Osteoblast (primary cell): ENCODE measurements around the gene SMARCC2. TPM values are rescaled to one million over a fixed set of nuclear protein-coding genes. Genes with fewer than 3 reads are reported as not detected.

ENCODE experiments used
- DNase-seq: peaks from one replicate; pipeline ENCODE4 v3.0.0; 2011; ENCODE audit warnings: low spot score, mixed read lengths; ENCODE audit not compliant: insufficient read length; ENCODE audit errors: missing footprints
- H2AFZ ChIP-seq: 2 replicates; pipeline ENCODE4 v1.6.0; 2011; ENCODE audit warnings: mild to moderate bottlenecking, low read length
- H3K27ac ChIP-seq: 2 replicates; pipeline ENCODE4 v1.5.1; 2011; ENCODE audit warnings: mild to moderate bottlenecking, low read depth, low read length, moderate library complexity
- H3K27me3 ChIP-seq: 2 replicates; pipeline ENCODE4 v1.6.0; 2012; ENCODE audit warnings: mild to moderate bottlenecking, control low read depth, inconsistent platforms, low read length, moderate library complexity; ENCODE audit not compliant: insufficient read depth
- H3K36me3 ChIP-seq: 2 replicates; pipeline ENCODE4 v1.5.1; 2011; ENCODE audit warnings: mild to moderate bottlenecking, low read length, control low read depth, moderate library complexity; ENCODE audit not compliant: insufficient read depth
- H3K4me1 ChIP-seq: 2 replicates; pipeline ENCODE4 v1.5.1; 2011; ENCODE audit warnings: mild to moderate bottlenecking, low read length, control low read depth, moderate library complexity; ENCODE audit not compliant: insufficient read depth
- H3K4me2 ChIP-seq: 2 replicates; pipeline ENCODE4 v1.6.0; 2011; ENCODE audit warnings: mild to moderate bottlenecking, low read length; ENCODE audit not compliant: insufficient read depth
- H3K4me3 ChIP-seq: fragments of 200-600 bp; sonication (generic); 3 replicates; pipeline ENCODE4 v1.5.1; 2012; ENCODE audit warnings: mild to moderate bottlenecking, low read length, inconsistent platforms; ENCODE audit not compliant: insufficient read depth
- H3K79me2 ChIP-seq: 2 replicates; pipeline ENCODE4 v1.6.0; 2012; ENCODE audit warnings: mild to moderate bottlenecking, low read length, control low read depth, inconsistent platforms; ENCODE audit not compliant: insufficient read depth
- H3K9me3 ChIP-seq: 2 replicates; pipeline ENCODE4 v1.5.1; 2011; ENCODE audit warnings: low read depth, low read length, control low read depth
- H4K20me1 ChIP-seq: 2 replicates; pipeline ENCODE4 v1.6.0; 2012; ENCODE audit warnings: mild to moderate bottlenecking, low read length, control low read depth; ENCODE audit not compliant: insufficient read depth
- CTCF ChIP-seq: IDR thresholded peaks from 2 replicates; pipeline ENCODE4 v1.5.1; 2011; ENCODE audit warnings: mild to moderate bottlenecking, low read depth, low read length, moderate library complexity; ENCODE audit errors: extremely low read depth
- total RNA-seq: library from RNA; depleted of rRNA; stranded (reverse); fragments of >200 nt; gene quantifications from 2 replicates; pipeline ENCODE4 v1.2.3, GENCODE V29; 2012

SMARCC2 gene
- total RNA-seq, 1 donor = 65.9 TPM

DNA sequence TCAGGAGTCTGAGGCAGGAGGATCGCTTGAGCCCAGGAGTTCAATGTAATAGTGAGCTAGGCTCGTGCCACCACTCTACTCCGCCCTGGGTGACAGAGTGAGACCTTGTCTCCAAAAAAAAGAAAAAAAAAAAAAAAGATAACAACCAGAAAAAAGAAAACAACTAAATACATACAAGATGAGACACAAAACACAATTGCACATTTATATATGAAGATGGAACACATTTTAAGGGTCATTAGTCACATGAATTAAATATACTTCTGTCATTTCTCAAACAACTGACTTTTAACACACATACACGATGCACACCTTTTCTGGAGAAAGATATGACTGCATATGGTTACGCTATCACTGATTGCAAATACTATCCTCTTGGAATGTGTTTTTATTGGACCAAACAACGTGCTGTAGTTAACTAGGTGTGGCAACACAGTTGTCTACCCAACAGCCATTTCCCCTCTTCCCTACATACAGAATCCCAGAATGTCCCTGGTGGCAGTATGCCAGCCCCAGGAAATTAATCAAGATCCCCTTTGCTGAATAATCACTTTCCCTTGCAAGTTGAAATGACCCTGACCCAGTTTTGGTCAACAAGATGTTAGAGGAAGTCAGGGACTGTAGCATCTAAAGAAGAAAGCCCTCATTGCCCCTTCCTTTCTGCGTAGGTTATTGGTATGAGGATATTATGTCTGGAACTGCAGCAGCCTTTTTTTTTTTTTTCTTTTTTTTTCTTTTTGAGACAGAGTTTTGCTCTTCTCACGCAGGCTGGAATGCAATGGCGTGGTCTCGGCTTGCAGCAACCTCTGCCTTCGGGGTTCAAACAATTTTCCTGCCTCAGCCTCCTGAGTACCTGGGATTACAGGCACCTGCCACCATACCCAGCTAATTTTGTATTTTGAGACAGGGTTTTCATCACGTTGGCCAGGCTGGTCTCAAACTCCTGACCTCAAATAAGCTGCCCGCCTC lies 42.5 kb downstream of the SMARCC2 start:
- no peak overlapping the region for H3K27ac ChIP-seq
- TF ChIP-seq CTCF = no peak
- H3K27me3 ChIP-seq = no peaks in the 10 kb centered on the region
- H3K36me3 ChIP-seq = peaks cover 24% of the 10 kb centered on the region
- H3K9me3 ChIP-seq = no peaks in the 10 kb centered on the region
- no peak overlapping the region for H3K4me3 ChIP-seq
- no peaks in the 10 kb centered on the region for H3K79me2 ChIP-seq
- no peak for DNase-seq
- no peak overlapping the region for H3K4me2 ChIP-seq
- no peaks in the 10 kb centered on the region for H4K20me1 ChIP-seq
- peaks cover 11% of the 10 kb centered on the region for H3K4me1 ChIP-seq
- no peak overlapping the region for H2AFZ ChIP-seq

DNA sequence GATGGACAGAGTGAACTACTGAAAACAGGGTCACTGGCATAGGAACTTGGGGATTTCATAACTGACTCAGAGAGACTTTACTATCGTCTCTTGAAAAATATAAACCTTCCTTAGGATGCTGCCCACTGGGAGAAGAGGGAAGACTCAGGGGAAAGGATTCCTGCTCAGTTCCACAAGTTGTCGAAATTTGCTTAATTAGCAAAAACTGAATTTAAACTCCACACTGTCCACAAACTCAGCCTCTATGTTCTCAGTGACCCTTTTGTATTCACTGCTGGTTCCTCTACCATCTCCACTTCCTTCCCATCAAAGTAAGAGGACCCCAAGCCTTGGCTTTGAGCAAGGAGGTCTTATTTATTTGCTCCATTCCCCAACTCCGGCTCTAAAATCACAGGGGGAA lies 44.1 kb downstream of the SMARCC2 start:
- H2AFZ ChIP-seq = no peak overlapping the region
- H3K79me2 ChIP-seq = no peaks in the 10 kb centered on the region
- no peak overlapping the region for H3K4me2 ChIP-seq
- no peak overlapping the region for H3K4me3 ChIP-seq
- no peaks in the 10 kb centered on the region for H4K20me1 ChIP-seq
- H3K36me3 ChIP-seq = peaks cover 24% of the 10 kb centered on the region
- no peak overlapping the region for H3K27ac ChIP-seq
- TF ChIP-seq CTCF = no peak
- H3K9me3 ChIP-seq = no peaks in the 10 kb centered on the region
- no peak for DNase-seq
- H3K27me3 ChIP-seq = no peaks in the 10 kb centered on the region
- H3K4me1 ChIP-seq = peaks cover 5% of the 10 kb centered on the region

- no peaks in the 10 kb centered on the region for H3K27me3 ChIP-seq
- H3K27ac ChIP-seq = no peak overlapping the region
These were observed 45.4 kb downstream of the SMARCC2 start for GRCh38 chr12:56143870-56144269.

More at GRCh38 chr12:56143870-56144269, 45.4 kb downstream of the SMARCC2 start:
- Histone ChIP-seq H2AFZ (no peak overlapping the region), H3K4me3 (no peak overlapping the region), H3K9me3 (no peaks in the 10 kb centered on the region), H3K36me3 (peaks cover 36% of the 10 kb centered on the region), H4K20me1 (no peaks in the 10 kb centered on the region), H3K4me2 (no peak overlapping the region), H3K4me1 (peaks cover 5% of the 10 kb centered on the region), H3K79me2 (no peaks in the 10 kb centered on the region)
- TF ChIP-seq CTCF = no peak
- DNase-seq = peak; percentile 39
